C1 segment of cervical spinal cord (tissue), 14 donors: ENCODE measurements around the gene CRTC3.
"Not testable (repeated sequence)": the region's sequence is repeated elsewhere in the genome, so short reads cannot be mapped to it uniquely, and the experiment has no call there.

Experiments used
- DNase-seq, 14 donors: peaks; one replicate each; lab custom pipeline; 2025; lab: John Stamatoyannopoulos, UW

Gene CRTC3

GRCh38 chr15:90673357-90673756 is 143.6 kb downstream of the CRTC3 start:
- DNase-seq: not testable (repeated sequence)

- no peak for DNase-seq
Observed at GRCh38 chr15:90674476-90674875, 144.8 kb downstream of the CRTC3 start.

- DNase-seq: no peak
Observed at GRCh38 chr15:90675464-90675863, 145.7 kb downstream of the CRTC3 start.

GRCh38 chr15:90677807-90678790 is 148.4 kb downstream of the CRTC3 start:
- no peak for DNase-seq

- DNase-seq: no peak
Observed at GRCh38 chr15:90679959-90680358, 150.2 kb downstream of the CRTC3 start.

GRCh38 chr15:90680371-90680935 is 150.7 kb downstream of the CRTC3 start:
- DNase-seq: no peak

GRCh38 chr15:90681056-90681455 is 151.3 kb downstream of the CRTC3 start:
- no peak for DNase-seq

- no peak for DNase-seq
Observed at GRCh38 chr15:90681480-90681879, 151.8 kb downstream of the CRTC3 start.

GRCh38 chr15:90683371-90683770 is 153.6 kb downstream of the CRTC3 start:
- no peak for DNase-seq

- DNase-seq: no peak
Observed at GRCh38 chr15:90683876-90684275, 154.2 kb downstream of the CRTC3 start.

GRCh38 chr15:90684281-90684680 is 154.6 kb downstream of the CRTC3 start:
- DNase-seq: no peak

- no peak for DNase-seq
Observed at GRCh38 chr15:90685591-90686434, 156.1 kb downstream of the CRTC3 start.

GRCh38 chr15:90686435-90687218 is 156.9 kb downstream of the CRTC3 start:
- DNase-seq: no peak

GRCh38 chr15:90689326-90689961 is 159.7 kb downstream of the CRTC3 start:
- DNase-seq: not testable (repeated sequence)

GRCh38 chr15:90690585-90690984 is 160.9 kb downstream of the CRTC3 start:
- DNase-seq: no peak

GRCh38 chr15:90691369-90691768 is 161.6 kb downstream of the CRTC3 start:
- no peak for DNase-seq

GRCh38 chr15:90691982-90692773 is 162.5 kb downstream of the CRTC3 start:
- DNase-seq: no peak
